Panc1 (cell line): ENCODE results near the gene KCNK10. TPM values are rescaled to one million over a fixed set of nuclear protein-coding genes. Genes with fewer than 3 reads are reported as not detected.

ENCODE experiments used
- ATAC-seq: fragments of 200-7000 bp; cut with Tn5 transposase; 2 replicates; pipeline ENCODE4 v1.9.1; 2020; ENCODE audit warnings: mild to moderate bottlenecking, moderate library complexity
- BruUV-seq: library from RNA; stranded (reverse); fragments of 400-500 nt; replicated peaks from 2 replicates; lab custom pipeline; 2021; lab: Mats Ljungman, UMichigan
- CTCF ChIA-PET: fragments of 300-600 bp; sonication (Branson Sonifier 250); formaldehyde crosslinking; loops from one replicate; lab custom pipeline; 2022; ENCODE audit warnings: antibody characterized with exemption; lab: Charles Lee
- POLR2A ChIA-PET: fragments of 300-600 bp; sonication (Branson Sonifier 250); formaldehyde crosslinking; loops from one replicate; lab custom pipeline; 2022; ENCODE audit warnings: antibody characterized with exemption; lab: Charles Lee
- DNase-seq: peaks from one replicate; pipeline ENCODE4 v3.0.0-alpha.2; 2010; ENCODE audit warnings: low read depth, low spot score
- H3K27ac ChIP-seq: 2 replicates; pipeline ENCODE4 v1.5.1; 2011; ENCODE audit warnings: mild to moderate bottlenecking, low read length, inconsistent platforms
- H3K27me3 ChIP-seq: fragments of 200-500 bp; sonication (Bioruptor generic); 2 replicates; pipeline ENCODE4 v1.6.0; 2014; ENCODE audit warnings: low read length, inconsistent platforms; ENCODE audit not compliant: control insufficient read depth, insufficient read depth
- H3K36me3 ChIP-seq: fragments of 200-500 bp; sonication (Bioruptor generic); 2 replicates; pipeline ENCODE4 v1.5.1; 2014; ENCODE audit warnings: inconsistent platforms, mild to moderate bottlenecking, low read length, moderate library complexity; ENCODE audit not compliant: control insufficient read depth, insufficient read depth
- H3K4me1 ChIP-seq: 2 replicates; pipeline ENCODE4 v1.5.1; 2011; ENCODE audit warnings: inconsistent platforms, mild to moderate bottlenecking, low read length, moderate library complexity; ENCODE audit not compliant: control insufficient read depth, insufficient read depth
- H3K4me3 ChIP-seq, 2 experiments: 2 replicates each; pipeline ENCODE4 v1.5.1; 2011 to 2012; ENCODE audit warnings: low read depth in 2 of 2, low read length in 2 of 2, mild to moderate bottlenecking in 2 of 2, inconsistent platforms in 1 of 2, moderate library complexity in 1 of 2
- H3K9me3 ChIP-seq: fragments of 200-500 bp; sonication (Bioruptor generic); 2 replicates; pipeline ENCODE4 v1.5.1; 2014; ENCODE audit warnings: low read depth, mild to moderate bottlenecking, inconsistent platforms, low read length, moderate library complexity; ENCODE audit not compliant: control insufficient read depth, insufficient read depth
- CTCF ChIP-seq: fragments of 450-650 bp; IDR thresholded peaks from 2 replicates; pipeline ENCODE4 v1.5.1; 2017; ENCODE audit warnings: mild to moderate bottlenecking
- POLR2AphosphoS5 ChIP-seq: IDR thresholded peaks from 2 replicates; pipeline ENCODE4 v1.6.1; 2012; ENCODE audit warnings: mild to moderate bottlenecking, low read depth, low read length, moderate library complexity
- REST ChIP-seq, 2 experiments: IDR thresholded peaks; 2 replicates each; pipeline ENCODE4 v1.6.1; 2011 to 2012; ENCODE audit warnings: low read depth in 2 of 2, control low read depth in 1 of 2, low read length in 1 of 2, mild to moderate bottlenecking in 1 of 2, moderate library complexity in 1 of 2; ENCODE audit not compliant: insufficient read depth in 1 of 2
- SIN3A ChIP-seq: IDR thresholded peaks from 2 replicates; pipeline ENCODE4 v1.6.1; 2012; ENCODE audit warnings: low read depth, mild to moderate bottlenecking, low read length, moderate library complexity, borderline replicate concordance; ENCODE audit not compliant: insufficient read depth
- TCF7L2 ChIP-seq: IDR thresholded peaks from 2 replicates; pipeline ENCODE4 v1.6.1; 2011; ENCODE audit warnings: mild to moderate bottlenecking, low read depth, low read length, inconsistent platforms
- in situ Hi-C: cut with HindIII; loops from 2 replicates; pipeline ENCODE4 v1.10.0; 2016; ENCODE audit warnings: low sequenced_read_pairs, low pct_unique_long_range_greater_than_20kb
- intact Hi-C: fragments of 100-400 bp; cut with micrococcal nuclease; formaldehyde crosslinking; loops from one replicate; pipeline ENCODE4 v1.10.0; 2022; ENCODE audit not compliant: unreplicated experiment
- total RNA-seq: library from RNA; stranded (reverse); gene quantifications from one replicate; pipeline ENCODE4 v1.2.1, GENCODE V29; 2021; ENCODE audit not compliant: unreplicated experiment

The KCNK10 gene
- total RNA-seq, 1 experiment from 2014 or later, result 0.28 TPM

DNA sequence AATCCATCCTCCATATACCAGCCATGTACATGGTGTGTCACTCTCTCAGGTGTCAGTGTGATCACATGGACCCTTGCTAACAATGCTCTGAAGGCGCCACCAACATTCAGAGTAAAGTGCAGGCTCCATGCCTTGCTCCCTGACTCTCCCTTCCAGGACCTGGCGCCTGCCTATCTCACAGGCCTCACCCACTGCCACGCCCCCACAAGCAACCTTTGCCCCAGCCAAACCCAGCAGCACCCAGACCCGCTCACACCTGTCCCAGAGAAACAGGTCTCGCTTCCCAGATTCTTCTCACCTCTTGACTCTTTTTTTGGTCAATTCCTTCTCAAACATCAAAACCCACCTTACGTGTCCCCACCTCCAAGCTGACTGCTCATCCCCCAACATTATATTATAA lies 52.3 kb downstream of the KCNK10 start:
- no peaks in the 10 kb centered on the region for H3K36me3 ChIP-seq
- H3K27me3 ChIP-seq, result no peaks in the 10 kb centered on the region; the same call in 1 of the 2 replicates
- no peak overlapping the region for H3K4me3 ChIP-seq
- ATAC-seq, result no peak
- intact Hi-C loops, result no loop called here
- CTCF ChIA-PET, result no interaction called here
- no TSS peak for BruUV-seq
- POLR2A ChIA-PET, result no interaction called here
- TF ChIP-seq POLR2AphosphoS5 (no peak), REST (IDR thresholded peaks at IDR 0.05; ENCODE audit: insufficient read depth in 1 of 2, low read depth in 2 of 2, low read length in 1 of 2) (no peak), CTCF (no peak), TCF7L2 (no peak), SIN3A (no peak)
- no peak for DNase-seq
- no peak overlapping the region for H3K27ac ChIP-seq
- H3K9me3 ChIP-seq, result no peaks in the 10 kb centered on the region
- no peaks in the 10 kb centered on the region for H3K4me1 ChIP-seq
- in situ Hi-C loops, result no loop called here

GRCh38 chr14:88269806-88270420 lies 53.2 kb downstream of the KCNK10 start:
- Histone ChIP-seq H3K27me3 (no peaks in the 10 kb centered on the region; the same call in 1 of the 2 replicates), H3K4me1 (no peaks in the 10 kb centered on the region), H3K4me3 (no peak overlapping the region), H3K9me3 (no peaks in the 10 kb centered on the region), H3K36me3 (no peaks in the 10 kb centered on the region), H3K27ac (no peak overlapping the region)
- BruUV-seq, result no TSS peak
- in situ Hi-C loops (no loop called here), intact Hi-C loops (no loop called here)
- ATAC-seq, result no peak
- TF ChIP-seq REST (IDR thresholded peaks at IDR 0.05; ENCODE audit: insufficient read depth in 1 of 2, low read depth in 2 of 2, low read length in 1 of 2) (no peak), CTCF (no peak), POLR2AphosphoS5 (no peak), TCF7L2 (no peak), SIN3A (no peak)
- no peak for DNase-seq
- ChIA-PET POLR2A (no interaction called here), CTCF (no interaction called here)
